ENCODE results near the gene TET1.
"Not testable (repeated sequence)": the region's sequence is repeated elsewhere in the genome, so short reads cannot be mapped to it uniquely, and the experiment has no call there.

DNA sequence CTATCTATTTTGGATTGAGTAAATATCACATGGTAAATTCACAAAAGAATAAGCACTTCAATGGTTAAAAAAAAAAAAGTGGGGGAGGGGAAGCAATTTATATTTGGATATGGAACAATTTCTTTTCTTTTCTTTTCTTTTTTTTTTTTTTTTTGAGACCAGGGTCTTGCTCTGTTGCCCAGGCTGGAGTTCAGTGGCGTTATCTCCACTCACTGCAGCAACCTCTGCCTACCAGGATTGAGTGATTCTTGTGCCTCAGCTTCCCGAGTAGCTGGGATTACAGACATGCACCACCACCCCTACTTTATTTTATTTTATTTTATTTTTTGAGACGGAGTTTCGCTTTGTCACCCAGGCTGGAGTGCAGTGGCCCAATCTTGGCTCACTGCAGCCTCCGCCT, 148.8 kb downstream of the TET1 start:
- TF ChIP-seq, protein P1, sequence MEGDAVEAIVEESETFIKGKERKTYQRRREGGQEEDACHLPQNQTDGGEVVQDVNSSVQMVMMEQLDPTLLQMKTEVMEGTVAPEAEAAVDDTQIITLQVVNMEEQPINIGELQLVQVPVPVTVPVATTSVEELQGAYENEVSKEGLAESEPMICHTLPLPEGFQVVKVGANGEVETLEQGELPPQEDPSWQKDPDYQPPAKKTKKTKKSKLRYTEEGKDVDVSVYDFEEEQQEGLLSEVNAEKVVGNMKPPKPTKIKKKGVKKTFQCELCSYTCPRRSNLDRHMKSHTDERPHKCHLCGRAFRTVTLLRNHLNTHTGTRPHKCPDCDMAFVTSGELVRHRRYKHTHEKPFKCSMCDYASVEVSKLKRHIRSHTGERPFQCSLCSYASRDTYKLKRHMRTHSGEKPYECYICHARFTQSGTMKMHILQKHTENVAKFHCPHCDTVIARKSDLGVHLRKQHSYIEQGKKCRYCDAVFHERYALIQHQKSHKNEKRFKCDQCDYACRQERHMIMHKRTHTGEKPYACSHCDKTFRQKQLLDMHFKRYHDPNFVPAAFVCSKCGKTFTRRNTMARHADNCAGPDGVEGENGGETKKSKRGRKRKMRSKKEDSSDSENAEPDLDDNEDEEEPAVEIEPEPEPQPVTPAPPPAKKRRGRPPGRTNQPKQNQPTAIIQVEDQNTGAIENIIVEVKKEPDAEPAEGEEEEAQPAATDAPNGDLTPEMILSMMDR (IDR thresholded peaks at IDR 0.05; ENCODE audit: insufficient read depth, low read length, poor library complexity, severe bottlenecking): not testable (repeated sequence)
- not testable (repeated sequence) for TF ChIP-seq EZH2phosphoT487 (conservative IDR thresholded peaks at IDR 0.05; ENCODE audit: low read length)
